Measurements from ENCODE around the gene MEP1A.

- TF ChIP-seq POLR2A (IDR thresholded peaks at IDR 0.05) (no peak), CTCF (IDR thresholded peaks at IDR 0.05 in 8 of 11, conservative IDR thresholded peaks at IDR 0.05 in 3 of 11) (no peak), POLR2AphosphoS5 (IDR thresholded peaks at IDR 0.05) (no peak)
Measured at GRCh38 chr6:46821458-46821881, 28.3 kb downstream of the MEP1A start.

All from spleen (tissue), 7 donors.